Measurements from ENCODE around the gene ENTPD1. TPM values are rescaled to one million over a fixed set of nuclear protein-coding genes. Genes with fewer than 3 reads are reported as not detected.

The ENTPD1 gene
- total and polyA plus RNA-seq, 10 of the 15 experiments (the other 5 are each of a cell fraction or from before 2014, with no cell fraction given) = 110 to 413 (median 161) TPM

GRCh38 chr10:95832216-95833041 lies 76.5 kb downstream of the ENTPD1 start (continued):
- TF ChIP-seq FOXM1 (IDR thresholded peaks at IDR 0.05; ENCODE audit: low read depth, low read length) (peak; percentile 98), E4F1 (IDR thresholded peaks at IDR 0.05; ENCODE audit: borderline replicate concordance, partially characterized antibody) (peak; percentile 61), IRF4 (IDR thresholded peaks at IDR 0.05; ENCODE audit: low read depth, low read length) (peak; percentile 94), BHLHE40 (IDR thresholded peaks at IDR 0.05; ENCODE audit: borderline replicate concordance in 1 of 2, low read depth in 2 of 2, low read length in 1 of 2) (peak; percentile 72 to 73; a peak in 3 of 4 replicates), EP300 (IDR thresholded peaks at IDR 0.05; ENCODE audit: borderline replicate concordance in 1 of 2, control insufficient read depth in 1 of 2, low read depth in 2 of 2, low read length in 2 of 2) (peak; percentile 99 to 100), ZNF622 (IDR thresholded peaks at IDR 0.05) (no peak), ATF3 (IDR thresholded peaks at IDR 0.05; ENCODE audit: borderline replicate concordance, extremely low read depth, low read depth, low read length) (no peak), CEBPZ (IDR thresholded peaks at IDR 0.05; ENCODE audit: low read depth, low read length) (no peak), ZBTB11 (CRISPR knock-in tag; IDR thresholded peaks at IDR 0.05) (no peak), CEBPB (IDR thresholded peaks at IDR 0.05; ENCODE audit: borderline replicate concordance in 1 of 2, low read depth in 2 of 2, low read length in 2 of 2) (no peak), MLLT1 (IDR thresholded peaks at IDR 0.05) (peak; percentile 97), ESRRA (IDR thresholded peaks at IDR 0.05; ENCODE audit: low read length) (no peak), CHD2 (IDR thresholded peaks at IDR 0.05; ENCODE audit: borderline replicate concordance, low read depth, low read length) (peak; percentile 93), SMAD5 (IDR thresholded peaks at IDR 0.05; ENCODE audit: low read depth) (peak; percentile 66; the same call in 1 of the 2 replicates), SUPT20H (IDR thresholded peaks at IDR 0.05; ENCODE audit: borderline replicate concordance, control insufficient read depth, low read depth, low read length) (no peak), POLR2AphosphoS2 (IDR thresholded peaks at IDR 0.05; ENCODE audit: low read depth, low read length) (peak; percentile 74; the same call in 1 of the 2 replicates)
